H9 (cell line): ENCODE measurements around the gene LSM2. TPM values are rescaled to one million over a fixed set of nuclear protein-coding genes. Genes with fewer than 3 reads are reported as not detected.

ENCODE experiments used
- DNase-seq: peaks from one replicate; pipeline ENCODE4 v3.0.0-alpha.2; 2017
- H2AFZ ChIP-seq: one replicate; pipeline ENCODE4 v1.6.1; 2013; ENCODE audit warnings: mild to moderate bottlenecking, low read length, control low read depth, moderate library complexity
- H2AK5ac ChIP-seq: 2 replicates; pipeline ENCODE4 v1.6.1; 2013; ENCODE audit warnings: low read length, control low read depth, mixed read lengths; ENCODE audit not compliant: insufficient read length
- H2BK120ac ChIP-seq: one replicate; pipeline ENCODE4 v1.6.1; 2013; ENCODE audit warnings: low read depth, mild to moderate bottlenecking, low read length, control low read depth, inconsistent platforms; ENCODE audit not compliant: poor library complexity, severe bottlenecking
- H2BK12ac ChIP-seq: 2 replicates; pipeline ENCODE4 v1.6.1; 2013; ENCODE audit warnings: low read length, control low read depth, mixed read lengths, low read depth; ENCODE audit not compliant: insufficient read length
- H2BK15ac ChIP-seq: 2 replicates; pipeline ENCODE4 v1.6.1; 2013; ENCODE audit warnings: low read depth, low read length, control low read depth
- H2BK20ac ChIP-seq: one replicate; pipeline ENCODE4 v1.6.1; 2013; ENCODE audit warnings: low read depth, mild to moderate bottlenecking, low read length, control low read depth, inconsistent platforms; ENCODE audit not compliant: poor library complexity, severe bottlenecking
- H2BK5ac ChIP-seq: 2 replicates; pipeline ENCODE4 v1.6.1; 2013; ENCODE audit warnings: low read length, control low read depth, mixed read lengths; ENCODE audit not compliant: insufficient read length
- H3K14ac ChIP-seq: 2 replicates; pipeline ENCODE4 v1.6.1; 2013; ENCODE audit warnings: low read length, control low read depth; ENCODE audit not compliant: insufficient read depth
- H3K18ac ChIP-seq: 2 replicates; pipeline ENCODE4 v1.6.1; 2013; ENCODE audit warnings: low read depth, mild to moderate bottlenecking, mixed read lengths, low read length, control low read depth; ENCODE audit not compliant: insufficient read length
- H3K23ac ChIP-seq: 2 replicates; pipeline ENCODE4 v1.6.1; 2013; ENCODE audit warnings: low read length, control low read depth, mixed read lengths, low read depth; ENCODE audit not compliant: insufficient read length
- H3K23me2 ChIP-seq: 2 replicates; pipeline ENCODE4 v1.6.1; 2013; ENCODE audit warnings: low read depth, mild to moderate bottlenecking, mixed read lengths, low read length, control low read depth; ENCODE audit not compliant: insufficient read length, poor library complexity, severe bottlenecking
- H3K27ac ChIP-seq: 2 replicates; pipeline ENCODE4 v1.5.1; 2013; ENCODE audit warnings: low read length, control low read depth, mixed read lengths, low read depth; ENCODE audit not compliant: insufficient read length
- H3K27me3 ChIP-seq: 2 replicates; pipeline ENCODE4 v1.6.1; 2013; ENCODE audit warnings: low read length, control low read depth, inconsistent platforms; ENCODE audit not compliant: insufficient read depth
- H3K4ac ChIP-seq: 2 replicates; pipeline ENCODE4 v1.6.1; 2013; ENCODE audit warnings: low read depth, mild to moderate bottlenecking, control low read depth, inconsistent platforms, low read length, moderate library complexity
- H3K4me1 ChIP-seq: 2 replicates; pipeline ENCODE4 v1.6.1; 2013; ENCODE audit warnings: low read length, control low read depth, inconsistent platforms; ENCODE audit not compliant: insufficient read depth
- H3K4me2 ChIP-seq: 2 replicates; pipeline ENCODE4 v1.6.1; 2013; ENCODE audit warnings: low read length, control low read depth, mixed read lengths; ENCODE audit not compliant: insufficient read length, insufficient read depth
- H3K56ac ChIP-seq: 2 replicates; pipeline ENCODE4 v1.6.1; 2013; ENCODE audit warnings: low read depth, mild to moderate bottlenecking, mixed read lengths, low read length, control low read depth; ENCODE audit not compliant: insufficient read length
- H3K79me1 ChIP-seq: 2 replicates; pipeline ENCODE4 v1.6.1; 2013; ENCODE audit warnings: low read depth, mild to moderate bottlenecking, moderate library complexity, low read length, control low read depth, inconsistent platforms; ENCODE audit not compliant: insufficient read depth, poor library complexity, severe bottlenecking
- H3K79me2 ChIP-seq: 2 replicates; pipeline ENCODE4 v1.6.1; 2013; ENCODE audit warnings: low read length, control low read depth, inconsistent platforms; ENCODE audit not compliant: insufficient read depth
- H3K9ac ChIP-seq: 2 replicates; pipeline ENCODE4 v1.6.1; 2013; ENCODE audit warnings: low read length, control low read depth, mixed read lengths; ENCODE audit not compliant: insufficient read length; ENCODE audit errors: extremely low read depth
- H3K9me3 ChIP-seq: one replicate; pipeline ENCODE4 v1.6.1; 2013; ENCODE audit warnings: low read depth, low read length, inconsistent platforms; ENCODE audit not compliant: control insufficient read depth
- H3T11ph ChIP-seq: one replicate; pipeline ENCODE4 v1.6.1; 2013; ENCODE audit warnings: mild to moderate bottlenecking, low read length, control low read depth, inconsistent platforms
- H4K20me1 ChIP-seq: one replicate; pipeline ENCODE4 v1.6.1; 2013; ENCODE audit not compliant: control insufficient read depth, insufficient read length, insufficient read depth
- H4K5ac ChIP-seq: 2 replicates; pipeline ENCODE4 v1.6.1; 2013; ENCODE audit warnings: low read depth, mild to moderate bottlenecking, mixed read lengths, low read length, control low read depth; ENCODE audit not compliant: insufficient read length
- H4K8ac ChIP-seq: replicated peaks from 2 replicates; pipeline ENCODE4 v1.6.1; 2013; ENCODE audit warnings: low read length, control low read depth, mixed read lengths, low read depth; ENCODE audit not compliant: insufficient read length
- H4K91ac ChIP-seq: 2 replicates; pipeline ENCODE4 v1.6.1; 2013; ENCODE audit warnings: low read depth, mild to moderate bottlenecking, moderate library complexity, mixed read lengths, low read length, control low read depth; ENCODE audit not compliant: insufficient read length
- H3K27ac Mint-ChIP-seq, 3 experiments: 2 replicates in 2 of 3; 3 replicates in 1 of 3; pipeline ENCODE4 v1.8.0; 2020 to 2021; ENCODE audit warnings: mixed read lengths in 3 of 3, mild to moderate bottlenecking in 1 of 3, moderate library complexity in 1 of 3
- H3K27me3 Mint-ChIP-seq: 2 replicates; pipeline ENCODE4 v1.8.0; 2021; ENCODE audit warnings: low read depth, mild to moderate bottlenecking, moderate library complexity, mixed read lengths
- H3K36me3 Mint-ChIP-seq, 3 experiments: 2 replicates in 2 of 3; 3 replicates in 1 of 3; pipeline ENCODE4 v1.8.0; 2020 to 2021; ENCODE audit warnings: low read depth in 3 of 3, mixed read lengths in 3 of 3; ENCODE audit not compliant: insufficient read depth in 1 of 3
- H3K4me1 Mint-ChIP-seq, 2 experiments: 2 replicates each; pipeline ENCODE4 v1.8.0; 2020; ENCODE audit warnings: mixed read lengths in 2 of 2
- H3K4me3 Mint-ChIP-seq, 2 experiments: 2 replicates in 1 of 2; 3 replicates in 1 of 2; pipeline ENCODE4 v1.8.0; 2020 to 2021; ENCODE audit warnings: mild to moderate bottlenecking in 2 of 2, mixed read lengths in 2 of 2, moderate library complexity in 1 of 2
- H3K9me3 Mint-ChIP-seq, 2 experiments: 2 replicates in 1 of 2; 3 replicates in 1 of 2; pipeline ENCODE4 v1.8.0; 2020; ENCODE audit warnings: mild to moderate bottlenecking in 2 of 2, mixed read lengths in 2 of 2, moderate library complexity in 1 of 2
- WGBS: extraction: QIAGEN DNeasy Blood & Tissue Kit; methylation state at CpG from one replicate; pipeline ENCODE4 v1.1.7; 2013; ENCODE audit warnings: missing lambda C conversion rate, low lambda C conversion rate, mixed read lengths; ENCODE audit not compliant: insufficient read length; ENCODE audit errors: extremely low coverage; 5-methylcytosine and 5-hydroxymethylcytosine counted together
- total RNA-seq: library from RNA; stranded (reverse); gene quantifications from 2 replicates; pipeline ENCODE4 v1.2.1, GENCODE V29; 2021
- TF ChIP-seq, protein P1 (sequence below): fragments of 200-600 bp; sonication (generic); conservative IDR thresholded peaks from 3 replicates; pipeline ENCODE4 v1.8.0; 2021; ENCODE audit warnings: antibody characterized with exemption, mild to moderate bottlenecking

Gene LSM2
- total RNA-seq, 1 experiment from 2014 or later, result 123 TPM

DNA sequence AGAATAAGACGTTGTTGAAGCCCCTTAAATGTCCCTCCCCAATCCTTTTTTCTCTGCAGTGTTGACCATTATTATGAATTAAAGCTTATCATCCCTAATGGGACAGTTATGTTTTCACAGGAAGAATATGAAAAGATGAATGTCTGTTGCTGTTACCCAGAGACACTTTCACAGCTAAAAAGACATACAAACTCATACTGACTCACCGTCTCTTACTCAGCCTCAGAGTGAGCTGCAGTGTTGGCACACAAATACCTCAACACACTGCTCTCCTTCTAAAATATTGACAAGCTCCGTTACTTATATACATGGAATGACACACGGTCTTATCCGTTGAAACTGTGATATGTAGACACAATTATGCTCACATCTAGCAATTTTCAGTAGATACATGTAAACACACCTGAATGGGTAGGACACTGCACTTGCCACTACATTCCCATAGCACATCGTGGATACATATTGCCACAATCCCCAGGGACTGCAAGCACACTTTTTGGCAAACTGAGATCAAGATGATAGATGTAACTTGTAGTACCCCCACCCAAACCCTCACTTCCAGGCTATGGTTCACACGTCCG is 53.9 kb downstream of the LSM2 start:
- Mint-ChIP-seq H3K36me3 (peaks cover 3 to 12% (median 8%) of the 10 kb centered on the region in 3 experiments; a peak in 6 of 7 replicates), H3K27me3 (no peaks in the 10 kb centered on the region), H3K27ac (peak overlapping the region in 1 of 3 experiments; percentile 61; a peak in 2 of 7 replicates), H3K9me3 (no peaks in the 10 kb centered on the region), H3K4me3 (no peak overlapping the region), H3K4me1 (no peaks in the 10 kb centered on the region)
- Histone ChIP-seq H4K91ac (no peak overlapping the region), H3K9ac (no peak overlapping the region), H2AFZ (no peak overlapping the region), H3K27ac (no peak overlapping the region), H2AK5ac (no peak overlapping the region), H2BK15ac (no peak overlapping the region), H3T11ph (no peak overlapping the region), H3K14ac (no peak overlapping the region), H4K20me1 (no peaks in the 10 kb centered on the region), H3K18ac (no peak overlapping the region), H3K9me3 (no peaks in the 10 kb centered on the region), H3K27me3 (no peaks in the 10 kb centered on the region), H2BK12ac (no peak overlapping the region), H4K5ac (no peak overlapping the region), H2BK120ac (no peak overlapping the region), H2BK5ac (no peak overlapping the region), H3K23me2 (no peaks in the 10 kb centered on the region), H3K4me1 (no peaks in the 10 kb centered on the region), H4K8ac (no peak overlapping the region), H3K79me1 (no peaks in the 10 kb centered on the region), H3K23ac (no peak overlapping the region), H3K4me2 (no peak overlapping the region), H3K79me2 (no peaks in the 10 kb centered on the region), H3K4ac (no peak overlapping the region), H2BK20ac (no peak overlapping the region), H3K56ac (no peak overlapping the region)
- DNase-seq, result no peak
- no CpG with 5 or more reads among the region's 8 CpGs for WGBS
- TF ChIP-seq, protein P1, sequence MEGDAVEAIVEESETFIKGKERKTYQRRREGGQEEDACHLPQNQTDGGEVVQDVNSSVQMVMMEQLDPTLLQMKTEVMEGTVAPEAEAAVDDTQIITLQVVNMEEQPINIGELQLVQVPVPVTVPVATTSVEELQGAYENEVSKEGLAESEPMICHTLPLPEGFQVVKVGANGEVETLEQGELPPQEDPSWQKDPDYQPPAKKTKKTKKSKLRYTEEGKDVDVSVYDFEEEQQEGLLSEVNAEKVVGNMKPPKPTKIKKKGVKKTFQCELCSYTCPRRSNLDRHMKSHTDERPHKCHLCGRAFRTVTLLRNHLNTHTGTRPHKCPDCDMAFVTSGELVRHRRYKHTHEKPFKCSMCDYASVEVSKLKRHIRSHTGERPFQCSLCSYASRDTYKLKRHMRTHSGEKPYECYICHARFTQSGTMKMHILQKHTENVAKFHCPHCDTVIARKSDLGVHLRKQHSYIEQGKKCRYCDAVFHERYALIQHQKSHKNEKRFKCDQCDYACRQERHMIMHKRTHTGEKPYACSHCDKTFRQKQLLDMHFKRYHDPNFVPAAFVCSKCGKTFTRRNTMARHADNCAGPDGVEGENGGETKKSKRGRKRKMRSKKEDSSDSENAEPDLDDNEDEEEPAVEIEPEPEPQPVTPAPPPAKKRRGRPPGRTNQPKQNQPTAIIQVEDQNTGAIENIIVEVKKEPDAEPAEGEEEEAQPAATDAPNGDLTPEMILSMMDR, result no peak
